ENCODE measurements around the gene MAN1C1.
A peak's percentile ranks its signal among the peaks of the same experiment; 100 is the strongest.
"Not testable (repeated sequence)": the region's sequence is repeated elsewhere in the genome, so short reads cannot be mapped to it uniquely, and the experiment has no call there.

MAN1C1 gene

DNA sequence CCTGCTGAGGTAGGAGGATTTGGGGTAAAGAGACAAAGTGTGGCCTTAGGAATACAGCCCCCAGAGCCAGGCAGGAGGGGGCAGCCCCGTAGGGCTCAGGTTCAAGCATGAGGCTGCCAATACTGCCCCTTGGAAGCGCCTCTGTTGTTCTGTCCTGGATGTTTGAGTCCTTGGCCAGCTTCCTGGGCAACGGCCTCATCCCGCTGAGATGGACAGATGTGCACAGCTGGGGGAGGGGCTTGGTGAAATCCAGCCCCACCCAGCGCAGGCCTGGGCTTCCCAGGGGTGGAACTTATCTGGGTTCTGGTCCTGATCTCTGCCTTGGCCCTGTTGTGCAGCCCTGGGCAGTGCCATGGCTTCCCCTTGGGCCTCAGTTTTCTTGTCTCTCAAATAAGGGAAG is 34.8 kb upstream of the MAN1C1 start:
- DNase-seq: no peak

DNA sequence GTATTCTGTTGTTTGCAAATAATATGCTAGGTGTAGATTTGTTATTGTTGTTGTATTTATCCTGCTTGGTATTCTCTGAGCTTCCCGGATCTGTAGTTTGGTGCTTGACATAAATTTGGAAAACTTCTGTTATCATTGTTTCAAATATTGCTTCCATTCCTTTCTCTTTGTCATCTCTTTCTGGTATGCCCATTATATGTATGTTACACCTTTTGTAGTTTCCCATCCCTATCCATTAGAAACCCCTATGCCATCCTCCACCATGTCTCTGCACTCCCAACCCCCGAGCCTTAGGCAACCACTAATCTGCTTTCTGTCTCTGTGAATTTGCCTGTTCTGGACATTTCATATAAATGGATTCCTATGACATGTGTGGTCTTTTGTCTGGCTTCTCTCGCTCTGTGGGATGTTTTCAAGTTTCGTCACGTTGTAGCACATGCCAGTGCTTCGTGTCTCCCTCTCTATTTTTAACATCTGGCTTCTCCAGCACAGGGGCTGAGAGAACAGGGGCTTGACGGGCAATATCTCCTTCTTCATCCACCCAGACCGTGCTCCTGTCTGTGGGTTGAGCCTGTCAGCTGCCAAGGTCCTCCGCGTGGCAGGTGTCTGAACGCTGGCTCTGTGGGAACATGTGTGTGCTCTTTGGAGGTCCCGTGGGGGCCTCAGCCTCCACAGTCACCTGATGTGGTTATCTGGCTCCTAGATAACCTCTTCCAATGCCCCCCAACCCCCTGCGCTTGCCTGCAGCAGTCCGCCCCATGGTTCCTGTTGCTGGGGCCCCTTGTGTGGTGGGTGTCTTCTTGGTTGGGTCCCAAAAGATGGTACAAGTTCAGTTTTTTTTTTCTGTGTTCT is 32.8 kb upstream of the MAN1C1 start:
- no peak for DNase-seq

DNA sequence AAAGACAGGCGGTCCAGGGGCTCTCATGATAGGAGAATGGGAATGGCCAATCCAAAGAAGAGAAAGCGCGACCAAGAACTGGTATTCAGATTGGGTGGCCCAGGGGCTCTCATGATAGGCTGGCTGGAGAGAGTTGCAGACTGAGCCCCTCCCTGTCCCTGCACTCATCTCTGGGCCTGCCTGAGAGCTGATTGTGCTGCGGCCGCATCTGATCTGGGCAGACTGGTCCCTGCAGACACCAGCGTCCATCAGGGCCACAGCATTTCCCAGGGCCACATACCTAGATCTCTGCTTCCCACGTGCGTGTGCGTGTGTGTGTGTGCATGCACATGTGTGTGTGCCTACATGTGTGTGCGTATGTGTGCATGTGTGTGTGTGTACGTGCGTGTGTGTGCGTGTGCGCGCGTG is 30.4 kb upstream of the MAN1C1 start:
- no peak for DNase-seq

DNA sequence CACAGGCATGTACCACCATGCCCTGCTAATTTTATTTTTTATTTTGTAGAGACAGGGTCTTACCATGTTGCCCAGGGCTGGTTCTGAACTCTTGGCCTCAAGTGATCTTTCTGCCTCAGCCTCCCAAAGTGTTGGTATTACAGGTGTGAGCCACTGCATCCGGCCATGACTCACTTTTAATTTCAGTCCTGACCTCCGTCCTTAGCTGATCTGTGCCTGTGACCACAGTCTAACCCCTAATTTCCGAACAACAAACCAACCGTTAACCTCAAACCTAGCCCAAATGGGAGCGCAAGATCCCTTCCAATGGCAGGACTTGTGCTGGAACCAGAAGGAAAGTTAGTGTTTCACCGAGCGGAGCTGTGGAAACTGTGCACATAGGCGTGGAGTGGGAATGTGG is 29.3 kb upstream of the MAN1C1 start:
- DNase-seq: no peak

DNA sequence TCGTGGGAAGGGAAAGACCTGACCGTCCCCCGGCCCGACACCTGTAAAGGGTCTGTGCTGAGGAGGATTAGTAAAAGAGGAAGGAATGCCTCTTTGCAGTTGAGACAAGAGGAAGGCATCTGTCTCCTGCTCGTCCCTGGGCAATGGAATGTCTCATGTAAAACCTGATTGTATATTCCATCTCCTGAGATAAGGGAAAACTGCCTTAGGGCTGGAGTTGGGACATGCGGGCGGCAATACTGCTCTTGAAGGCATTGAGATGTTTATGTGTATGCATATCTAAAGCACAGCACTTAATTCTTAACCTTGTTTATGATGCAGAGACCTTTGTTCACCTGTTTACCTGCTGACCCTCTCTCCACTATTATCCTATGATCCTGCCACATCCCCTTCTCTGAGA is 28.4 kb upstream of the MAN1C1 start:
- DNase-seq: not testable (repeated sequence)

DNA sequence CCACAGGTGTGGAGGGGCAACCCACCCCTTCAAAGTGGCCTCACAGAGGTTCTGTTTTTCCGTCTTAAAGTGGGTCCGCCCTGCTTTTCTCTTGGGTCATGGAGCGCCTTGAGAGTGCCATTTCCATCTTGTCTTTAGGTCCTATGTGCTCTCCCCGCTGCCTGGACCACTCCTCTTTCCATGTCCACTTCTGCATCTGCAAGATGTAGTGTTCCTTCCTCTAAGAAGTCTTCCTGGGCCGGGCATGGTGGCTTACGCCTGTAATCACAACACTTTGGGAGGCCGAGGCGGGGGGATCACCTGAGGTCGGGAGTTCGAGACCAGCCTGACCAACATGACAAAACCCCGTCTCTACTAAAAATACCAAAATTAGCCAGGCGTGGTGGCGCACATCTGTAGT is 27.8 kb upstream of the MAN1C1 start:
- not testable (repeated sequence) for DNase-seq

DNA sequence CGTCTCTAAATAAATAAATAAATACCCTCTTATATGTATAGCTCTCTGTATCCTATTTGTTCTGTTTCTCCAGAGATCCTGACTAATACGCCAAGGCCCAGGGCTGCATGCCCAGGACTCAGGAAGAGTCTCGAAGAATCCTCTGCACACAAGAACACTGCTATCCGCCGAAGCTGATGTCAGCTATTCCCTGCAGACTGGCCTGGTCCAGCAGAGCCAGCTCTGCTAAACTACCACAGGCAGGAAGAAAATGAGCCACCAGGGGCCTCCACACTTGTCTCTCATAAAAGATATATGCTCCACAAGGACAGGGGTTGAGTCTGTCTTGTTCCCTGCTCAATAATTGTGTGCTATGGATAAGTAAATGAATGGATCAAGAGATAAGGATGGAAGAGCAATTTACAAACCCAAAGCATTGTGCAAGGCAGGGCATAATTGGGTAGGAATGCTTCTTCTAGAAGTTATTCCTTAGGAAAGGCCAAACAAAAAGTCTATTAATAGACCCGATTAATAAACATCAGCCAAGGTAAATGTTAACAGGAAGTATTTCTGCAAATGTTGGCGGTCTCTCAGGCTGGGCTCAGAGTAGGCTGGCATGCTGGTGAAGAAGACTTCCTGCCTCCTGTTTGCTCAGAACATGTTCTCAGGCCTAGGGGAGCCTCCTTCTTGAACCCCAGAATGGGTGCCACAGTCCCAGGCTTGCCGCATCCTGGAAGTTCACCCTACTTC is 26.3 kb upstream of the MAN1C1 start:
- no peak for DNase-seq

DNA sequence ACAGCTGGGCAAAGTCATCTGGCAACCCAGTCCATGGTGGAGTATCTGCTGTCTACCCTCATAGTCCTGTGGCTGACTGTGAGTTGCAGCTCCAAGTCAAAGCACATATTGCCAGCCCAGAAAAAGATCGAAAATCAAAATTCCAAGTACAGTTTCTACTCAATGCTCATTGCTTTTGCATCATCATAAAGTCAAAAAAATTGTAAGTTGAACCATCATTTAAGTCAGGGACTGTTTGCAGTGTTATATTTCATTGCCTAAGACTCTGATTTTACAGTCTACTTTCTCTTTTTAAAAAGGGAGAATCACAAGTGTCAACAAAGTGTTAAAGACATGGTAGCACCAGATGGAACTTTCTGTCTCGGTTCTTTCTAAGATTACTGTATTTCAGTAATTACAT is 22.7 kb upstream of the MAN1C1 start:
- no peak for DNase-seq

DNA sequence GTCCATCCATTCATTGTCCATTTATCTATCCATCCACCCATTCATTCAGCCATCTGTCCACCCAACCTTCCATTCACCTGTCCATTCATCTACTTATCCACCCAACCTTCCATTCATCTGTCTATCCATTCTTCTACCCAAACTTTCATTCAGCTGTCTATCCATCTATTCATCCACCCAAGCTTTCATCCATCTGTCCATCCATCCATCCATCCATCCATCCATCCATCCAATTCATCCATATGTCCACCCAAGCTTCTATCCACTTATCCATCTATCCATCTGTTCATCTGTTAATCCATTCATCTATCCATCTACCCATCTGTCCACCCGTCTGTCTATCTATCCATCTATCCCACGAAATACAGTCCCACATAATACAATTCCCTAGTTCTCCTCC is 21.6 kb upstream of the MAN1C1 start:
- no peak for DNase-seq

DNA sequence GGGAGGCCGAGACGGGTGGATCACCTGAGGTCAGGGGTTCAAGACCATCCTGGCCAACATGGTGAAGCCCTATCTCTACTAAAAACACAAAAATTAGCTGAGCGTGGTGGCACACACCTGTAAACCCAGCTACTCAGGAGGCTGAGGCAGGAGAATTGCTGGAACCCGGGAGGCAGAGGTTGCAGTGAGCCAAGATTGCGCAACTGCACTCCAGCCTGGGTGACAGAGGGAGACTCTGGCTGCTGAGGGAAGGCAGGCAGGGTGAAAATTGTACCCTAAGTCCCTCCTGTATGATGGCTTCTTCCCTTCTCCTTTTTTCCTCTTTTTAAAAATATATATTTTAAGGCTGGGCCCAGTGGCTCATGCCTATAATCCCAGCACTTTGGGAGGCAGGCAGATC is 19.9 kb upstream of the MAN1C1 start:
- not testable (repeated sequence) for DNase-seq

DNA sequence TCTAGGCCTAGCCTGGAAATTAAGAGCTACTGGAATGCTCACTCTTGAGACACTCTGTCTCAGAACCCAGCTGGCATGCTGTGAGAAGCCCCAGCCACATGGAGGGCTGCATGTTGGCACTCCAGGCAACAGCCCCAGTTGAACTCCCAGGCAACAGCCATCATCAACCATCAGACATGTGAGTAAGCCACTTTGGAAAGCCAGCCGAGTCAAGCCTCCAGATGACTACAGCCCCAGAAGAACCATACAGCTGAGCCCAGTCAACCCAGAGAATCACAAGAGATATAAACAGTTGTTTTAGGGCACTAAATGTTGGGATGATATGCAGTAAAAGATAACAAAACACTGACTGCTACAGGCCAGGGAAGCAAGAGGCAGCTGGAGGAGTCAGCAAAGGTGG is 17.7 kb upstream of the MAN1C1 start:
- DNase-seq: no peak

DNA sequence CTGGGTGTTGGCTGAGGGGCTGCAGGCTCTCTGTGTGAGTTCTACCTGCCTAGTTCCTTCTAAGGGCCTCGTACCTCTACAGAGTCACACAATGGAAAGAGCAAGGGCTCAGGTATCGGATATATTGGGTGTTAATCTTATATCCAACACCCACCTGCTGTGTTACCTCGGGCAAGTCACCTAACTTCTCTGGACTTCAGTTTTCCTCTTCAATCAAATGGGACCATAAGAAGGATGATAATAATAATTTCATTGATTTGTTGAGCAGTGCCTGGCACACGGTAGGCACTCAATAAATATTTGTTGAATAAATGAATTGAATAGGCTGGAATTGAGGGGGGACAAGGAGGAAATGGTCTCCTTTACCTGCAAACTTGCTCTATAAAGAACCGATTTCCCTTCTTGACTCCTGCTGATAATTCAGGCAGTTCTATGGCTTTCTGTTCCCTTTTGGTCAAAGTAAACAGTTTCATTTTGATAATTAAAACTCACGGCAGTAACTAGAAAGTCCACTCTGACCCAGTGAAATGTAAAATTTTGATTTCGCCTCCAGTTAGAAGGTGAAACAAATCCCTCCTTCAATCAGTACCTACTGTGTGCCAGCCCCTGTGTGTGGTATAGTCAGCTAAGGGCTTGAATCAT is 16.5 kb upstream of the MAN1C1 start:
- DNase-seq: no peak

DNA sequence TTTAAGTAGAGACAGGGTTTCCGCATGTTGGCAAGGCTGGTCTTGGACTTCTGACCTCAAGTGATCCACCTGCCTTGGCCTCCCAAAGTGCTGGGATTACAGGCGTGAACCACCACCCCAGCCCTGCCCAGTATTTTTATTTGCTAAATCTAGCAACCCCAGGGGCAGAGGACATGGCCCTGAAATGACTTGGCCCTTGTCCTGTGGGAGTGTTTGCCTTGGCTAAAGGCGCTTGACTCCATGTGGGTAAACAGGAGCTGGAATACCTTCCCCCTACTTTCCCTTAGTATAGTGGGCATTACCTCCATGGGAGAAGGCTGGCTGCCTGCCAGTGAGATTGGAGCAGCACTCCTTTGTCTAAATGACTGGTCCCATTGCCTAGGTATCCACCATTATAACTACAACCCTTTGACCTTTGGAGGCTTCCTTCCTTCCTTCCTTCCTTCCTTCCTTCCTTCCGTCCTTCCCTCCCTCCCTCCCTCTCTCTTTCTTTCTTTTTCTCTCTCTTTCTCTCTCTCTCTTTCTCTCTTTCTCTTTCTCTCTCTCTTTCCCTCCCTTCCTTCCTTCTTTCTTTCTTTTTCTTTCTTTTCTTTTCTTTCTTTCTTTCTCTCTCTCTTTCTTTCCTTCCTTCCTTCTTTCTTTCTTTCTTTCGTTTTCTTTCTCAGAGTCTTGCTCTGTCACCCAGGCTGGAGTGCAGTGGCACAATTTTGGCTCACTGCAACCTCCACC is 15.5 kb upstream of the MAN1C1 start:
- not testable (repeated sequence) for DNase-seq

DNA sequence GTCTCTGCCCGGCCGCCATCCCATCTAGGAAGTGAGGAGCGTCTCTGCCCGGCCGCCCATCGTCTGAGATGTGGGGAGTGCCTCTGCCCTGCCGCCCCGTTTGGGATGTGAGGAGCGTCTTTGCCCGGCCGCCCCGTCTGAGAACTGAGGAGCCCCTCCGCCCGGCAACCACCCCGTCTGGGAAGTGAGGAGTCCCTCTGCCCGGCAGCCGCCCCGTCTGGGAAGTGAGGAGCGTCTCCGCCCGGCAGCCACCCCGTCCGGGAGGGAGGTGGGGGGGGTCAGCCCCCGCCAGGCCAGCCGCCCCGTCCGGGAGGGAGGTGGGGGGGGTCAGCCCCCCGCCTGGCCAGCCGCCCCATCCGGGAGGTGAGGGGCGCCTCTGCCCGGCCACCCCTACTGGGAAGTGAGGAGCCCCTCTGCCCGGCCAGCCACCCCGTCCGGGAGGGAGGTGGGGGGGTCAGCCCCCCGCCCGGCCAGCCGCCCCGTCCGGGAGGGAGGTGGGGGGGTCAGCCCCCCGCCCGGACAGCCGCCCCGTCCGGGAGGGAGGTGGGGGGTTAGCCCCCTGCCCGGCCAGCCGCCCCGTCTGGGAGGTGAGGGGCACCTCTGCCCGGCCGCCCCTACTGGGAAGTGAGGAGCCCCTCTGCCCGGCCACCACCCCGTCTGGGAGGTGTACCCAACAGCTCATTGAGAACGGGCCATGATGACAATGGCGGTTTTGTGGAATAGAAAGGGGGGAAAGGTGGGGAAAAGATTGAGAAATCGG is 12.6 kb upstream of the MAN1C1 start:
- DNase-seq: not testable (repeated sequence)

DNA sequence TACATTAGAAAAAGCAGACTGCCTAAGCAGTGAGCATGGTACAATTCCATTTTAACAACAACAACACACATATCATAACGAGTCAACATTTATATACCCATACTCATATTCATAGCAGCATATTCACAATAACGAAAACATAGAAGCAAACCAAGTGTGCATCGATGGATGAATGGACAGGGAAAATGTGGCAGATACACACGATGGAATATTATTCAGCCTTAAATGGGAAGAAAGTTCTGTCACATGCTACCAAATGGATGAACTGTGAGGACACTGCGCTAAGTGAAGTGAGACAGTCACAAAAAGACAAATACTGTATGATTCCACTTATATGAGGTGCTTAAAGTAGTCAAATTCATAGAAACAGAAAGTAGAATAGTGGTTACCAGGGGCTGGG is 9.5 kb upstream of the MAN1C1 start:
- DNase-seq: no peak

DNA sequence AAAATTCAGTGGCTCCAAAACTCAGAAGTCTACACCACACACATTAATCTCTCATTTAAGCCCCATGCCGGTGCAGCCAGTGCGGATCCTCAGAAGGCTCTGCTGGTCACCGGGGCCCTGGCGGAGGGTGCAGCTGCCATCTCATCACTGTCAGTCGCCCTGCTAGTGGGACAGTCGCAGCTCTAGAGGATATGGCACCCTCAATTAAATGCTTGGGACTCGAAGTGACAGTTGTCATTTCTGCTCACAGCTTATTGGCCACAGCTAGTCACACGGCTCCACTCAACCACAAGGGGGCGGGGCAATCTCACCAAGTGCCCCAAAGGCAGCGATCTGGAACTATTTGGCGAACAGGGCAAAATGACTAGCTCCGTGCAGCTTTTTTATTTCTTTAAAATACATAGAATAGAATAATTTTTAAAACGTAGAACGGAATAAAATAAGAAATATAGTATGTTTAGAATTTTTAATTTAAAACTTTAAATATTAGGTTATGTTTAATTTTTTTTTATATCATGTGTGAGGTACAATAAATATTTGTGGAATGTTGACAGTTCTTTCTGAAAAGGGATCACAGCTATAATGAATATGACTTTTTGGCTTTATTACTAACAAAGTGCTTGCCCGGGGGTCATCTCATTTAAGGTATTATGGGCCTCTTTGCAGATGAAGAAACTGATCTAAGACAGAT is 8.0 kb upstream of the MAN1C1 start:
- DNase-seq: peak in 50 of 56 donors; percentile 20 to 91 (median 62)

DNA sequence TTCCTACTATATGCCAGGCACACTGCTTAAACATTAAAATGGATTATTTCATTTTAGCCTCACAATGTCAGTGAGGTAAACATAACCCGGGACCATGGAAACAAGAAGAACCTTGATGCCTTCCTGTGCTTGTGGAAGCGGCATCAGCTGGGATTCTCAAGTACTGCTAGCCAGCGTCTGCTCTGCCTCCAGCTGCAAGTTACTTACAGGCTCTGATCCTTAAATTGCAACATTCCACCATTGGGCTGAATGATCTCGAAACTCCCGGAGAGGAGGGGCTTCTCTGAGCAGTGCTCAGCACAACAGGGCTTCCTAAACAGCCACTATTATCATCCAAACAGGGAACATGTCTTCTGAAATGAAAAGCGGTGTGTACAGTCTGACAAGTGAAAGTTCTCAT is 6.7 kb upstream of the MAN1C1 start:
- DNase-seq: peak in 2 of 56 donors; percentile 17 to 23

DNA sequence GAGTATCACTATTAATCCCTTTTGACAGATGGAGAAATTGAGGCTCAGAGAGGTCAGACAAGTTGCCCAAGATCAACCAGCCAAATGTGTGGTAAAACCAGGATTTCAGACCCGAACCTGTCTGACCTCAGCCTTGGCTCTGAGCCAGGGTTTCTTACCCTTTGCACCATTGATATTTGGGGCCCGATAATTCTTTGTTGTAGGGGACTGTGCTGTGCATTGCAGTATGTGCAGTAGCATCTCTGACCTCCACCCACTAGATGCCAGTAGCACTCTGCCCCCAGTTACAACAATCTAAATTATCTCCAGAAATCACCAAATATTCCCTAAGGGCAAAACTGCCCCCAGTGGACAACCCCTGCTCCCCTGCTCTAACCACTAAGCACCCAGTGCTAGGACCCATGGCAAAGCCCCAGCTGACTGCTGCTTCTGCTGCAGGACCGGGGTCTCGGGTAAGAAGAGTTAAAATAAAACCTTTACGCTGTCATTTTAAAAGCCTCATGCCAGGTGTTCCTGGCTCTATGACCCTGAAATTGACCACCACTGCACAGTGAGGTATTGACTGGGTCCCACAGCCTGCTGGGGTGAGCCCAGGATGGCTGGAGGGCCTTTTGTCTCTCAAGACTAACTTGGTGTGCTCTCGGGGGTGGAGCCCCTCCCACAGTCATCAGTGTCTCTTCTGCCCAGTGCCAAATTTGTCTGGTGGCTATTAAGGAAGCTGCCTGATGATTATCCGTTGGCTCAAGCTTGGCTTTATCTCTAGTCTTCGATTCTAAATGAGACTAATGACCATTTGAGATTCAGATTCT is 5.6 kb upstream of the MAN1C1 start:
- DNase-seq: no peak

DNA sequence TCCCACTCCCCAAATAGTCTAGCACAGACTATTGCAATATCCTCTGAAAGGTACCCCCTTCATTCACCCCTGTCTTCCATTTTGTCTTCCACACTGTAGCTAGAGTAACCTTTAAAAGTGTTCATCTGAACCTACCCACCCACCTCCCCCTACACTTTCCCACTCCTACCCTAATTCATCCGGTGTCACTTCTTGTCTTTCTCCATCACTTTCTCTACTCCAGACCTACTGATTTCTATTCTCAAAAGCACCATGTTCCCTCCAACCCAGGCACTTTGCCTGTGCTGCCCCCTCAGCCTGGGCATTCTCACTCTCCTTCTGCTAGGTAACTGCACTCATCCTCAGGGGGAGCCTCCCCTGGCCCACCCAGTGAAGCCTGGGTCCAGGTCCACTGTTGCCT is 4.7 kb upstream of the MAN1C1 start:
- DNase-seq: no peak

Data from amygdala (tissue), 56 donors.